Activated CD8-positive, alpha-beta memory T cell treated with anti-CD3 and anti-CD28 coated beads, Interleukin-2, amount 50 U/mL, for 48 hours (primary cell): ENCODE measurements around the gene HGFAC.

Source experiments
- DNase-seq: peaks from one replicate; pipeline ENCODE4 v3.0.0-alpha.2; 2020

The HGFAC gene

DNA sequence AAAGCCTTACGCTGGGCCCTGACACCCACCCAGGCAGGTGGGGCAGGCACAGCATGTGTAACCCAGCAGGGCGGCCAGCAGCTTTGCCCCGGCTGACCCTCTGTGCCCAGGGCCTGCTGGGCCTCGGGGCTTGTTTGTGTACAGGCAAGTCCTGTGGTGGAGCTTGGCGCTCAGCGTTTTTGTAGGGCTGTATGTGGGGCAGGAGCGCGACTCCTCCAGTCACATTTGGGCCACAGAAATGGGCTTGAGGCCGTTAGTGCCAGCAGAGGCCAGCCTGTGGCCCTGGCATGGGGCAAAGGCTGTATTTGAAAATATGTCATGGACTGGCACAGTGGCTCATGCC is 14.7 kb upstream of the HGFAC start:
- DNase-seq = no peak

DNA sequence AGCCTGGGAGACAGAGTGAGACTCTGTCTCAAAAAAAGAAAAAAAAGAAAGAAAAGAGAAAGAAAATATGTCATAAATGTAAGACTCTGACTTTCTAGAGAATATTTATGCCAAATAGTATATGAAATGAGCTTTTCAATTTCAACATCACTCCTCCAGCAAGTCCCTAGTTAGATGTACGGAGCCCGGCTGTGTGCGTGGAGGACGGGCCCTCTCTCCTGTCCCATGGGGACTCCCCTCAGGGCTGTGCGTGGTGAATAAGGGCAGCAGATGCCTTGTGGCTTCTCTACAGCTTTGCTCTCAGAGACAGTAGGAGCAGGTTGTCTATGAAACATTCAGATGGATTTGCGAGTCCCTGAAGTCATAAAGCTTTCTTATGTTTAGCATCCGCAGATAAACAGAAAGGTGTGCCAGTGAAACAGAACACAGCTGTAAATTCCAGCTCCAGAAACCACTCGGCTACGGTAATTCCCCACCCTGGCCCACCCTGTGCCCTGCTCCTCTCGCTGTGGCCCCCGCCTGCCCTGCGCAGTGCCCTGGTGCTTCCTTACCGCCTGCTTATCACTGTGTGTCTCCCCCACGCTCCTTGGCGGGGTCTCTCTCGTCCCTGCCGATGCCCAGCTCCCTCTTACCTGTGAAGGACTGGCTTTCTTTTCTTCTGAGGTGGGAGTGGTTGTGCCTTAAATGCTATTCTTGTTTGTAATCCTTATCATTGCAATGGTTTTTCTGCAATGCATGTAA is 13.9 kb upstream of the HGFAC start:
- DNase-seq = no peak

DNA sequence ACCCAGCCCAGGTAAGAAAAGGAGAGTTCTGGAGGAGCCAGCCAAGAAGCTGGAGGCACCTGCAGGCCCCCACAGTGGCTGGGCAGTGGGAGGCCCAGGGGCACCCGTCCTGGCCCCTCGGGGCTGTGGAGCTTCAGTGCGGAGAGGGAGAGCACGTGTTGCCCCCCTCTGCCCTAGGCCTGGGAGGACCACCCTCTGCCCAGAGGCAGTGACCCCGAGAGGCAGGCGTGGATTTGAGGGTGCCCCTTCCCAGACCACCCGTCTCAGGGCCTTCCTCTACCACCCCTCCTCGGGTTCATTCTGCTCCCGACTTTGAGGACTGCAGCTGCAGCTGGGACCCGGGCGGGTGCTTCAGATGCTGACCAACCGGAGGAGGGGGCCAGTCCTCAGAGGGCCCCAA is 12.1 kb upstream of the HGFAC start:
- no peak for DNase-seq

DNA sequence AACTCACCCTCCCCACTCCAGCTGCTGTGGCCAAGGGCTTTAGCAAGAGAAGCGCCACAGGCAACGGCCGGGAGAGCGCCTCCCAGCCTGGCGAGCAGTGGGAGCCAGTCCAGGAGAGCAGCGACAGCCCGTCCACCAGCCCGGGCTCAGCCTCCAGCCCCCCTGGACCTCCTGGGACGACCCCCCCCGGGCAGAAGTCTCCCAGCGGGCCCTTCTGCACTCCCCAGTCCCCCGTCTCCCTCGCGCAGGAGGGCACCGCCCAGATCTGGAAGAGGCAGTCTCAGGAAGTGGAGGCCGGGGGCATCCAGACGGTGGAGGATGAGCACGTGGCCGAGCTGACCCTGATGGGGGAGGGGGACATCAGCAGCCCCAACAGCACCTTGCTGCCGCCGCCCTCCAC is 11.2 kb upstream of the HGFAC start:
- DNase-seq = no peak

DNA sequence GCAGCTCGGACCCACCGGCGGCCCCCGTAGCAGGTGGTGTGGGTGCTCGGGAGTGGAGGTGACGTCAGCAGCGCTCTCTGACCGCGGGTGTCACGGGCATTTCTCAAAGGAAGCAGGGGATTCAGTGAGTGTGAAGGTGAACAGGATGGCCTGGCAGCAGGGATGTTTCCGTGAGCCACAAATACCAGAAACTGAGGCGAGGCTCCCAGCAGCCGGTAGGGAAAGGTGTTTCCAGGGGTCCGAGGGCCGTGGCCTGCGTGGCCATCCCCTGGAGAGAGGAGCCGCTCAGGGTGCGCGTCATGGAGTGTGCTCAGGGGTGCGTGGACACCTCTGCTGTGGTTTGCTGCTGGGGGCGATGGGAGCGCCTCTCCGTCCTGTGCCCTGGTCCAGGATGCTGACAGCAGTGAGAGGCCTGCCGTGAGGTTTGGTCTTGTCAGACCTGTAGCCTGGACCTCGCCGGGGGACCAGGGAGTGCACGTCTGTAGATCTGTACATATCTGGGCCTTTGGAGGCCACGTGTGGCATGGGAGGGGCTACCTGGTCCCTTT is 10.2 kb upstream of the HGFAC start:
- DNase-seq = no peak

DNA sequence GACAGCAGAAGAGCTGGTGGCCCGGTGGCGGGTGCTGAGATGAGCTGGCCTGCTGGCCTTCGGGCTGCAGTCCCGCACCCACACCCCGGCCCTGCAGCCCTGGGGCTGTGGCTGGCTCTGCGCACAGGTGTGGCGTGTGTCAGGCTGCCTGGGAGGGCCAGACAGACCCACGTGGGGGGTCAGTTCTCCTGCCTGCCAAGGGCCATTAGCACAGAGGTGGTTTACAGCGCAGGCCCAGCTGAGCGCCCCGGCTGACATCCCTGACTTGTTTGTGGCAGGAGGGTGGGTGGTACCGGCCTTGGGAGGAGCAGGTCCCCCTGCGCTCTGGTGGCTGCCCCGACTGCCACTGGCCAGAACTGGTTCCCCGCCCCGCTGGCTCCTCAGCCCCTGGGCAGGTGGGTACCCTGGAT is 9.4 kb upstream of the HGFAC start:
- no peak for DNase-seq

DNA sequence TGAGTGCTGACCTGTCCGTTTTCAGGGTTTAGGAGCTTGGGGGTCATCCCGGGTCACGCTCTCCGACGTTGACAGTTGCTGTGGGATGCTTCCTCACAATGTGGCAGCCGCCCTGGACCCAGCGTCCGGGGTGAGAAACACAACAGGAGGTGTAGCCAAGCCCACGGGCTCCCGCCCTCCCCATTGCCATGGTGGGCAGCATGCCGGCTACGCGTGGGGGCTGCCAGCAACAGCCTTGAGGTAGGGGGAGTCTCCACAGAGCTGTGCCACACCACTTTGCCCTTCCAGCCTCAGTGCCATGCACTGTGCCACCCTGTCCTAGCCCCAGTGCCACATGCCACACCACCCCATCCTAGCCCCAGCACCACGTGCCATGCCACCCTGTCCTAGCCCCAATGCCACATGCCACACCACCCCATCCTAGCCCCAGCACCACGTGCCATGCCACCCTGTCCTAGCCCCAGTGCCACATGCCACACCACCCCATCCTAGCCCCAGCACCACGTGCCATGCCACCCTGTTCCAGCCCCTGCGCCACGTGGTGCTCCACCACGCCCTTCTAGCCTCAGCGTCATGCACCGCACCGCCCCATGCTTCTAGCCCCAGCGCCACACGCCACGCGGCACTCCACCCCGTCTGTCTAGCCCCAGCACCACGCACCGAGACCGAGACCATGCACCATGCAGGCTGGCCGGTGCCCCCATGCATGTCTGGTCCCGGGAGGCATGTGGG is 8.5 kb upstream of the HGFAC start:
- DNase-seq = no peak

DNA sequence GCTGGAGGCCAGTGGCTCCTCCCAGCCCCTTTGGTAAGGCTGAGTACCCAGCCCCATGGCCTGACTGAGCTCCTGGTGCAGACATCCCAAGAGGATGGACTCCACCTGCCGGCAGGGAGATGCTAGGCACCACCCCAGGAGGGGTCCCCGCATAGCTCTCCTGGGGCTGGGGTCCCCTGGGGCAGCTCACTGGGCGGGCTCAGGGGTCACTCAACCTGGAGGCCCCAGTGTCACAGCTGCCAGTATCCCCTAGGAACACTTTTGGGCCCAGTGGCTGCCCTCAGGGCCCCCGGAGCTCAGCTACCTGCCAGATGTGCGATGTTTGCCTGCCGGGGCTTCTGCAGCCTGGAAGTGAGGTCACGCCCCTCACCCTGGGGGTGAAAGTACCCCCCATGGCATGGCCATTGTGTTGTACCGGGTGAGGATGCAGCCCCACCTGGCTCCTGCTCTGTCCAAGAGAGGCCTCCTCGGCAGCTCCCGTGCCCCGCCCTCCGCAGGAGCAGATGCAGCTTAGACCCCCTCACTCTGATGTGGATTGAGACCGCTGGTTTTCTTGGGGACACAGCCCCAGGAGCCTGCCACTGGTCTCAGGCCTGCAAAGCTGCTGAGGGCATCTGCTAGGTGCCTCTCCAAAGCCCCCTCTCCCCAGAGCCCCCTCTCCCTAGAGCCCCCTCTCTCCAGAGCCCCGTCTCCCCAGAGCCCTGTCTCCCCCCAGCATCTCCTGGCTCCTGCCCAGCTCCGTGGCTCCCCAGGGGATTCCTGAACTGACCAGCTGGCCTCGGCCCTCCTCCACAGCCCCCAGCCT is 6.7 kb upstream of the HGFAC start:
- DNase-seq = no peak

DNA sequence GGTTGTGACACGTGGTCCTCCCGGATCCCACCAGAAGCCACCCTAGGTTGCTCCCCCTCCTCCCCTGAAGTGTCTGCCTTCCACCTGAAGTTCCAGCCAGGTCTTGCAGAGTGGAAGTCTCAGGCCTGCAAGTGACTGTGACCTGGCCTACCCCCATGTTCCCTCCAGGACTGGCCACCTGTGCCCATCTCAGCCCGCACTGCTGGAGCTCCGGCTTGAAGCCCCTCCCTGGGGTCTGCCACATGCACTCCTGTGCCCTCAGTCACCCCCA is 6.1 kb upstream of the HGFAC start:
- no peak for DNase-seq

DNA sequence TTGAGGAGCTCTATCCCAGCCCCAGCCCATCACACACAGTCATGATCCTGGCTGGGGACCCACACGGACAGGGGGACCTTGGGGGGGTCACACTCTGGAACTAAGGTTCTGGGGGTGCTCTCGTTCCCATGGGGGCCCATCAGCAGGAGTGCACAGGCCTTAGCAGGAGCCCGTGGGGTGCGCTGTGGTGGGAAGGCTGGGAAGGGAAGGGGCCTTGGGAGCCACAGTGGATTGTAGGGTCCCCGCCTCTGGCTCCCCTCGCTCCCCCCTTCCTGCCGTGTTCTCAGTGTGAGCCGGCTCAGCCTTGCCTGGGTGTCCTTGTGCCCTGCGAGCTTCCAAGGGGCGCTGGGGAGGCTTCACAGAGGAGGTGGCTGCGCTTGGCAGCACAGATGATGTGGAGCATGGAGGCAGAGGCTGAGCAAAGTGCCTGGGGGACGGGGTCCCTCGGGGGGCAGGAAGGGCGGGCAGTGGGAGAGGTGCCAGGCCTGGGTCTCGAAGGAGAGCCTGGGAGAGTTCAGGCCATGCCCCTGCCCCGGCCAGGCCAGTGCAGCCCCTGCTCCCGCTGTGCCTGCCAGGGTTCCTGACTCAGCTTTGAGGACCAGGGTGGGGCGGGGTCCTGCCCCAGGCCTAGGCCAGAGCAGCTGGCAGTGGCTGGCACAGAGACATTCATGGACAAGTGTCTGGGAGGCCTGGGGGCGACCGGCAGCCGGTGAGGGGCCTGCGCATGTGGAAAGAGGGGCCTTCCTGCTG is 5.5 kb upstream of the HGFAC start:
- no peak for DNase-seq

DNA sequence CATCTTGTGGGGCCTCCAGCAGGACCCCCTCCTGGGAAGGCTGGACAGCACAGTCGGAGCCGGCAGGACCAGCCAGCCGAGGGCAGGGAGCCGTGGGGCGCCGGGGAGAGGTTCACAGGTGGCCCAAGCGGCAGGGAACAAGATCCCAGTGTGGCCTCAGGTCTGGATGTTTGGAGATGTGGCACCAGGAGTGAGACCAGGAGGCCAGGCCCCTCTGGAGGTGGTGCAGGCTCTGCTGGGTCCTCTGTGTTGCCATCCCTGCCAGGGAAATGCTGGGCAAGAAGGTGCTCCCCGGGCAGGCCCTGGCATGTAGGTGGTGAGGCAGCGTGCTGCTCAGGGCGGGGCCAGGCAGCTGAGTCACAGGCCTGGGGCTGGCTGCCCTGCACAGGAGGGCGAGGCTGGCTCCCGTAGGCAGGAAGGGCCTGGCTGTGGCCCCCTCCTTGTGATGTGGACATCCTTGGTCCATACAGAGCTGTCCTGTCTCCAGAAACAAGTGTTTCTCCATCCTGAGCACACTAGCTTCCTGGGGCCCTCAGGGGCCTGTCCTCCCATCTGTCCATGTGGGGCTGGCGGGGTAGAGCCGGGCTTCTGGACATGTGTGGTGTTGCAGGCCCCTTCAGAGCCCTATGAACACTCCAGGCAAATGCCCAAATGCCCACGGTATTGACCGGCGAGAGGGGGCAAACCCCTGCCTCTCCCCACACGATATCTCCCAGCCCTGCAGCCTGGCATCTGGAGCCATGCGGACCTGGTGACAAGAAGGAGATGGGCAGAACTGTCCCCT is 4.8 kb upstream of the HGFAC start:
- DNase-seq = no peak

DNA sequence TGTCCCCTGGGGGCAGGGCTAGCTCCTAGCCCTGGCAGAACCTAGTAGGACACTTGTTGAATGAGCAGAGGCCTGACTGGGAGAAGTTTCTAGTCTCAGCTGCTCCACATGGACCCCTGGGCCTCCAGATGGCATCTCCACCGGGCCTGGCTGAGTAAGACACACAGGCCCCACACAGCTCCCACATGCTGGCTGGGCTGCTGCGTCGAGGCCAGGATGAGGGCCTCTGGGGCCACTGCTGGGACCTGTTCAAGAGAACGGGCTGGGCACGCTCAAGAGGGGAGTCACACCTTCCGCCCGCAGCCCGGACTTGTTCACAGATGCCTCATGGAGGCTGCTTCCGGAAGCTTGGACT is 4.2 kb upstream of the HGFAC start:
- DNase-seq = no peak

DNA sequence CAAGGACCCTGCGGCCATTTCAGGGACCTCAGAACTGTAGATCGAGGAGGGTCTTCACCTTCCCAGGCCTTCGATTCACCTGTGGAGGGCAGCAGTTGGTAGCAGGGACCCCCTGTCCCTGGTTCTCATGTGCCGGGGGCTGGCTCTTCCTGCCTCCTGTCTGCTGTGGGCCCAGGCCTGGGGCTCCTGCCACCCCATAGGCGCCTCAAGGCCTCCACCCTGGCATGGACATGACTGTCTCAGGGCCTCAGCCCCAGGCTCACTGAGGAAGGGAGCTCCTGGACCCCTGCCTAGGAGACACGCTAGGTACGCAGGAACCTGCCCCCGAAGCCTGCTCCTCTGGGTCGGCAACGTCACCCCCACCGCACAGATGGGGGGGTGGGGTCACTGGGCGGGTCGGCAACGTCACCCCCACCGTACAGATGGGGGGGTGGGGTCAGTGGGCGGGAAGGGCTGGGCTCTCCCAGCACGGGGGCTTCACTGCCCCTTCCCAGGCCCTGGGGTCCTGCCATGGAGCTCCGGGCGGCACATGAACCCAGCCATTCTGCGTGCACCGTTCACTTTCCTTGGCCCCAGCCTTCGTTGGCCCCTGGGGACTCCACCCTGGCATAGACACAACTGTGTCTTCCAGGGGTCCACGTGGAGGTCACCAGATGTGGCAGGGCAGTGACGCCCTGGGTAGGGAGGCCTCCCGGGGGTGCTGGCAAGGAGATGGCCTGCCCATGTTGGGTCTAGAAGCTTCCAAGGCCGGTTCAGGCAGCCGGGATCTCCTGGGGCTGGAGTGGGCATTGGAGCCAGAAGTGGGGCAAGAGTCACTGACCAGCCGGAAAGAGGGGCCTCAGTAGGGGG is 3.5 kb upstream of the HGFAC start:
- DNase-seq = no peak

DNA sequence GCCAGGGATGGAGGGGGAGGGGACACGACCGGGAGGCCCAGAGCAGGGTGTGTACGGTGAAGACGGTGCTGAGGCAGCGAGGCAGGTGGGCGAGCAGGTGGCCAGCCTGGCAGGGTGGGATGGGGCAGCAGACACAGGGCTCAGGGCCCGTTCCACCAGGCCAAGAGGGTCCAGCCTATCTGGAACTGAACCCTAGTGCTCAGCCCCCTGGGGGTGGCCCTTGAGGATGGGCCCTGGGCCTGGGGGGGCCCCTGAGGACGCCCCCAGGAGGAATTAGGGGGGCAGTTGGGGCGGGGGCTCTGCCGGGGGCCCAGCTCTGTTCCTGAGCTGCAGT is 3.0 kb upstream of the HGFAC start:
- no peak for DNase-seq

DNA sequence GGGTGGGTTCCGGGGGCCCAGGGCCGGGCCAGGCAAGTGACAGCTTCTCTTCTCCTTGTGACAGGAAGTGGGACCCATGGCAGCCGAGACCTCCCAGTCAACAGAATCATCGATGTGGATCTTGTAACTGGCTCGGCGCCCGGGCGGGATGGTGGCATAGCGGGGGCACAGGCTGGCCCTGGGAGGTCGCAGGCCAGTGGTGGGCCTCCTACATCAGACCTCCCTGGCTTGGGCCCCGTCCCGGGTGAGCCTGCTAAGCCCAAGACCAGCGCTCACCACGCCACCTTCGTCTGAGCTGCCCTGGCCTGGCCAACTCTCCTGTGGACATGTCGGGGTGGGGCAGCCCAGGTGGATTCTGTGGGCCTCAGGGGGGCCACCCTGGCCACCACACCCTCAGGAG is 2.4 kb upstream of the HGFAC start:
- DNase-seq = no peak

DNA sequence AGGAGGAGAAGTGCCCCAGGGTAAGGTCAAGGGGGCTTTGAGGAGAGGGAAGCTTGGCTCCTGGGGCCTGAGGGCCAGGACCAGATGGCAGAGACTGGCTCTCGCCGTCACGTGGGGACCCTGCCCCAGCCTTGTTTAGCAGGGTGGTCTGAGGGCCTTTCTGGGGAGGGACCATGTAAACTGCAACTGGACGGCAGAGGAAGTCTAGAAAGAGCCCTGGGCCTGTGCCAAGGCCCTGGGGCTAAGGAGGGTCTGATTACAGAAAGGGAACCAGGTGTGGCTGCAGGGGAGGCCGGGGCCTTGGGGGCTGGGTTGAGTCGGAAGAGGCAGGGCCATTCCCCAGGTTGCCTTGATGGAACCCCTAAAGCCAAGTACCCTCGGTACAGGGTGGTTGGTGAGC is 1.8 kb upstream of the HGFAC start:
- DNase-seq = no peak

DNA sequence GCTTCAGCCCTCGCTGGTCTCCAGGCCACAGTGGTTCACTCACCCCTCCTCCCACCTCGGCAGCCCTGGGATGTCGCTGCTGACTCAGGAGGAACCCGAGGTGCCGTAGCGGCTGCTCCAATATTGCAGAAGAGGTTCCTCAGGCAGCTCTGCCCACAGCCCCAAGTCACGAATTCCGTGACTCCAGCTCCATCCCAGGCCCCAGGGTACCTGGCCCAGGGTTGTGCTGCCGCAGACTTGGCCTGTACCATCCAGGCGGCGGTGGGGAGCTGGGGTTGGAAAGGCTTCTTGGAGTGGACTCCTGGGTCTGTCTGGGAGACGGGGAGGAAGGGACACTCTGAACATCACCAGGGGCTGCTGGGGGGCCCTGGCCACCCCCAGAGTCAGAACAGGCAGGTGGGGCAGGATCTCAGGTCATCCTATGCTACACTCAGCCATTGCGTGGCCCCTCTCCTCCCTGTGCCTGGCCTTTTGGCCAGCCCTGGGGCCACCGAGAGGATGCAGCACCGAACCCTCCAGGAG is 728 bp upstream of the HGFAC start:
- no peak for DNase-seq

DNA sequence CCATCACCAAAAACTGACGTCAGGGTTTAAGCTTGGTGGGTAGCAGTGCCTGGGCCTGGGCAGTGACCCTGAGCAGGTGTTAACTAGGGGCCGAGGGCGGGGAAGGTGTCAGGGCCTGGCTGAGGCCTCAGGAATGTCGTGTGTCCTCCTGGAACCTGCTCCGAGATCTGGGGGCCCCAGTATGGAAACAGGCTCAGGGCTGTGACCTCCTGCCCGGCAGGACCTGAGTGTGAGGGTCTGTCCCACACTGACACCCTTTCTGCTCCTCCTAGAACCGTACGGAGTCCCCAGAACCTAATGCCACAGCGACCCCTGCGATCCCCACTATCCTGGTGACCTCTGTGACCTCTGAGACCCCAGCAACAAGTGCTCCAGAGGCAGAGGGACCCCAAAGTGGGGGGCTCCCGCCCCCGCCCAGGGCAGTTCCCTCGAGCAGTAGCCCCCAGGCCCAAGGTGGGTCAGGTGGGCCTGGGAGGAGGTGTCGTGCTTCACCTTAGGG is 741 bp downstream of the HGFAC start:
- DNase-seq = no peak

DNA sequence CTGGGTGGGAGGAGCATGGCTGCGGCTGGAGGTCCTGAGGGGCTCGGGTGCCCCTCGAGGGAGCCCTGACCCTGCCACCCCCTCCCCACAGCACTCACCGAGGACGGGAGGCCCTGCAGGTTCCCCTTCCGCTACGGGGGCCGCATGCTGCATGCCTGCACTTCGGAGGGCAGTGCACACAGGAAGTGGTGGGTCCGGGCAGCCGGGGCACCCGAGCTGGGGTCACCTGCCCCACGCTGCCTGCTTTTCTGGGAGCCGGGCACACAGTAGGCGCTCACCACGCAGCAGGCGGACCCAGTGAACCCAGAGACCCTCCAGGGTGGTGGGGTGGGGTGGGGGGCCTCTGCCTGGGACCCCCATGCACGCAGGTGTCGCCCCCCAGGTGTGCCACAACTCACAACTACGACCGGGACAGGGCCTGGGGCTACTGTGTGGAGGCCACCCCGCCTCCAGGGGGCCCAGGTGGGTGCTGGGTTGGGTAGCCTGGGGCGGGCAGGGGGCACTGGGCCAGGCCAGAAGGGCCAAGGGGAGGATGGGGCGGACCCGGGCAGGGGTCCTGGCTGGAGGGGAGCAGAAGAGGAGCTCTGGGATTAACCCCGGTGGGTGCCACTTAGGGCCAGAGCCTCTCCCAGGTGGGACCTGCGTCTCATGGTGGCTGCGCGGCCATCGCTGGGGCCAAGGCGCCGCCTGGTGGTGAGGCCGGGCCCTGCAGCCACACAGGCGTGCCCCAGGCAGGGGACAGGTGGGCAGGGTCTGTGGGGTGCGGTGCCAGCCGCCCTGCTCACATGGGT is 1.4 kb downstream of the HGFAC start:
- DNase-seq = peak; percentile 93

DNA sequence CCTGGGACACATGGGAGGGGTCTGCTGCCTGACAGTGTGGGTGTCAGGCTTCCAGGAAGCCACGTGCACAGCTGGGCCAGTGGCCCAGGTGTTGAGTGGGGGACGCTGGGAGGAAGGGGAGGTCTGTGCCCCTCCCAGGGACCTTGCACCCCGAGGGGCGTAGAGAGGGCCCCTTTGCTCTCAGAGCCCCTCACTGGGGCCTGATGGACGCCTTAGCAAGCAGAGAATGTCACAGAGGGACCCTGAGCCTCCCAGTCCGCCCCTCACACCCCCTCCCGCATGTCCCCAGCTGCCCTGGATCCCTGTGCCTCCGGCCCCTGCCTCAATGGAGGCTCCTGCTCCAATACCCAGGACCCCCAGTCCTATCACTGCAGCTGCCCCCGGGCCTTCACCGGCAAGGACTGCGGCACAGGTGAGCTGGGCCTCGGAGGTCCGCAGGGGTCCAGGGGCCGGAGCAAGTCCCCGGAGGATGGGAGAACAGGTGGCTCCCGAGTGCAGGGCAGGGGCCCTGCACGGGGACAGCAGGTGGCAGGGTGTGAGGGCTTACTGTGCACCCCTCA is 2.1 kb downstream of the HGFAC start:
- DNase-seq = no peak
